ENCODE results near the gene ABHD6.

- TF ChIP-seq EP300 (IDR thresholded peaks at IDR 0.05) (no peak), POLR2A (IDR thresholded peaks at IDR 0.05) (no peak)
- TF ChIP-seq, protein P1, sequence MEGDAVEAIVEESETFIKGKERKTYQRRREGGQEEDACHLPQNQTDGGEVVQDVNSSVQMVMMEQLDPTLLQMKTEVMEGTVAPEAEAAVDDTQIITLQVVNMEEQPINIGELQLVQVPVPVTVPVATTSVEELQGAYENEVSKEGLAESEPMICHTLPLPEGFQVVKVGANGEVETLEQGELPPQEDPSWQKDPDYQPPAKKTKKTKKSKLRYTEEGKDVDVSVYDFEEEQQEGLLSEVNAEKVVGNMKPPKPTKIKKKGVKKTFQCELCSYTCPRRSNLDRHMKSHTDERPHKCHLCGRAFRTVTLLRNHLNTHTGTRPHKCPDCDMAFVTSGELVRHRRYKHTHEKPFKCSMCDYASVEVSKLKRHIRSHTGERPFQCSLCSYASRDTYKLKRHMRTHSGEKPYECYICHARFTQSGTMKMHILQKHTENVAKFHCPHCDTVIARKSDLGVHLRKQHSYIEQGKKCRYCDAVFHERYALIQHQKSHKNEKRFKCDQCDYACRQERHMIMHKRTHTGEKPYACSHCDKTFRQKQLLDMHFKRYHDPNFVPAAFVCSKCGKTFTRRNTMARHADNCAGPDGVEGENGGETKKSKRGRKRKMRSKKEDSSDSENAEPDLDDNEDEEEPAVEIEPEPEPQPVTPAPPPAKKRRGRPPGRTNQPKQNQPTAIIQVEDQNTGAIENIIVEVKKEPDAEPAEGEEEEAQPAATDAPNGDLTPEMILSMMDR (IDR thresholded peaks at IDR 0.05): no peak
These were observed 84.2 kb downstream of the ABHD6 start for GRCh38 chr3:58321791-58322190.

All from upper lobe of left lung (tissue), 4 donors.